NCI-H345 (cell line): ENCODE measurements around the gene AMHR2.
"Not testable (repeated sequence)": the region's sequence is repeated elsewhere in the genome, so short reads cannot be mapped to it uniquely, and the experiment has no call there.

Experiments
- DNase-seq: peaks from one replicate; lab custom pipeline; 2025; lab: John Stamatoyannopoulos, UW

Gene AMHR2

GRCh38 chr12:53423597-53423996 lies at the start of gene AMHR2:
Gene AMHR2, plus strand, starts transcription at chr12:53423855. Its CDS starts 80 bp downstream, at chr12:53423935.
- no peak for DNase-seq

- DNase-seq: not testable (repeated sequence)
These were observed 49.4 kb upstream of the AMHR2 start for GRCh38 chr12:53374277-53374676.

GRCh38 chr12:53376747-53377146 lies 46.9 kb upstream of the AMHR2 start:
- DNase-seq: no peak

GRCh38 chr12:53378222-53378621 lies 45.4 kb upstream of the AMHR2 start:
- no peak for DNase-seq

GRCh38 chr12:53378724-53379388 lies 44.8 kb upstream of the AMHR2 start:
- peak; percentile 21 for DNase-seq

GRCh38 chr12:53379389-53380103 lies 44.1 kb upstream of the AMHR2 start:
- DNase-seq: peak; percentile 100

- DNase-seq: peak; percentile 95
These were observed 43.4 kb upstream of the AMHR2 start, which contains the start of gene SP1 for GRCh38 chr12:53380104-53380793. Gene SP1, plus strand, starts transcription at chr12:53380176. Its CDS starts 116 bp downstream, at chr12:53380292.

- peak; percentile 34 for DNase-seq
These were observed 42.6 kb upstream of the AMHR2 start for GRCh38 chr12:53380794-53381730.

GRCh38 chr12:53381731-53382630 lies 41.7 kb upstream of the AMHR2 start:
- DNase-seq: peak; percentile 22

GRCh38 chr12:53383258-53383657 lies 40.4 kb upstream of the AMHR2 start:
- DNase-seq: no peak

- not testable (repeated sequence) for DNase-seq
These were observed 37.3 kb upstream of the AMHR2 start for GRCh38 chr12:53386381-53386780.

GRCh38 chr12:53388932-53389331 lies 34.7 kb upstream of the AMHR2 start:
- no peak for DNase-seq

GRCh38 chr12:53389702-53390101 lies 34.0 kb upstream of the AMHR2 start:
- no peak for DNase-seq

GRCh38 chr12:53391724-53392123 lies 31.9 kb upstream of the AMHR2 start:
- no peak for DNase-seq

GRCh38 chr12:53399896-53400295 lies 23.8 kb upstream of the AMHR2 start:
- no peak for DNase-seq

- DNase-seq: not testable (repeated sequence)
These were observed 21.3 kb upstream of the AMHR2 start for GRCh38 chr12:53402351-53402750.

GRCh38 chr12:53402871-53403270 lies 20.8 kb upstream of the AMHR2 start:
- no peak for DNase-seq

- no peak for DNase-seq
These were observed 12.7 kb upstream of the AMHR2 start for GRCh38 chr12:53410951-53411350.

- no peak for DNase-seq
These were observed 10.0 kb upstream of the AMHR2 start for GRCh38 chr12:53413485-53414204.
